ENCODE results near the gene HOMER1. TPM values are rescaled to one million over a fixed set of nuclear protein-coding genes. Genes with fewer than 3 reads are reported as not detected.

HOMER1 gene
- total RNA-seq, 1 donor from 2014 or later, result 20.5 TPM

DNA sequence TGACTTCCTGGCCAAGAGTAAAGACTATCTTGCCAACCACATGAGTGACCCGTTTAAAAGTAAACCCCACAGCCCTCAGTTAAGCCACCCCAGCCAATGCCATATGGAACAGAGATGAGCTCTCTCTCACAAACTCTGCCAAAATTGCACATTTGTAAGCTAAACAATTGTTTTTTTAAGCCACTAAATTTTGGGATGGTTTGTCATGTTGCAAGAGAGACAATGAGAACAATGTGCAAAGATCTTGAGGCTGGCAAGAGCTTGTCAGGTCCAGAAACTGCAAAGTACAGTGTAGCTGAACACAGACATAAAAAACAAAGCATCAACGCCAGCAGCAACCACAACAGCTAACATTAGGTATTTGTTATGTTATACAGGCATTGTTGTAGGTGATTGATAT lies 27.8 kb downstream of the HOMER1 start:
- TF ChIP-seq, protein P1, sequence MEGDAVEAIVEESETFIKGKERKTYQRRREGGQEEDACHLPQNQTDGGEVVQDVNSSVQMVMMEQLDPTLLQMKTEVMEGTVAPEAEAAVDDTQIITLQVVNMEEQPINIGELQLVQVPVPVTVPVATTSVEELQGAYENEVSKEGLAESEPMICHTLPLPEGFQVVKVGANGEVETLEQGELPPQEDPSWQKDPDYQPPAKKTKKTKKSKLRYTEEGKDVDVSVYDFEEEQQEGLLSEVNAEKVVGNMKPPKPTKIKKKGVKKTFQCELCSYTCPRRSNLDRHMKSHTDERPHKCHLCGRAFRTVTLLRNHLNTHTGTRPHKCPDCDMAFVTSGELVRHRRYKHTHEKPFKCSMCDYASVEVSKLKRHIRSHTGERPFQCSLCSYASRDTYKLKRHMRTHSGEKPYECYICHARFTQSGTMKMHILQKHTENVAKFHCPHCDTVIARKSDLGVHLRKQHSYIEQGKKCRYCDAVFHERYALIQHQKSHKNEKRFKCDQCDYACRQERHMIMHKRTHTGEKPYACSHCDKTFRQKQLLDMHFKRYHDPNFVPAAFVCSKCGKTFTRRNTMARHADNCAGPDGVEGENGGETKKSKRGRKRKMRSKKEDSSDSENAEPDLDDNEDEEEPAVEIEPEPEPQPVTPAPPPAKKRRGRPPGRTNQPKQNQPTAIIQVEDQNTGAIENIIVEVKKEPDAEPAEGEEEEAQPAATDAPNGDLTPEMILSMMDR (IDR thresholded peaks at IDR 0.05; ENCODE audit: insufficient read depth, low read length, severe bottlenecking), result no peak
- H3K4me3 ChIP-seq (ENCODE audit: low read depth, low read length), result no peak overlapping the region
- no peak for FAIRE-seq

DNA sequence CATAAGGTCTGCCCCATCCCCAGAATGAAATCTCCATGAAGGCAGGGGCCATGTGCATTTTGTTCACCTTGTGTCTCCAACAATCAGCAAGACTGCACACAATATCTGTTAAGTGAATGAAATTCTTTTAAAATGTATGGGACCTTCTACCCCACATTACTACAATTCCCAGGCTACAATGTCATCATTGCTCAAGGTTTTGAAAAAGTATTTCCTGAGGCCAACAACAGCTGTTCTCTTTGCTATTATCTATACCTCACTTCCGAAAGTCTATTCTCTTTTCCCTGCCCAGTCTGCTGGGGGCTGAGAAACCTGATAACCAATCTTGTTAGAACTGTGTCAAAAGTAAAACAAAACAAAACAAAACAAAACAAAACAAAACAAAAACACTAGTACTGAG lies 29.2 kb downstream of the HOMER1 start:
- no peak for FAIRE-seq
- H3K4me3 ChIP-seq (ENCODE audit: low read depth, low read length), result no peak overlapping the region
- TF ChIP-seq, protein P1 (IDR thresholded peaks at IDR 0.05; ENCODE audit: insufficient read depth, low read length, severe bottlenecking), result no peak
- no peaks in the 10 kb centered on the region for H3K36me3 ChIP-seq (ENCODE audit: control insufficient read depth, insufficient read depth, low read length)
- no peaks in the 10 kb centered on the region for H3K27me3 ChIP-seq (ENCODE audit: control insufficient read depth, insufficient read depth, low read length)
- no peak for DNase-seq (ENCODE audit: low read depth)

More for the DNA sequence above, 27.8 kb downstream of the HOMER1 start:
- Histone ChIP-seq H3K36me3 (ENCODE audit: control insufficient read depth, insufficient read depth, low read length) (no peaks in the 10 kb centered on the region), H3K27me3 (ENCODE audit: control insufficient read depth, insufficient read depth, low read length) (no peaks in the 10 kb centered on the region)
- DNase-seq (ENCODE audit: low read depth), result no peak

DNA sequence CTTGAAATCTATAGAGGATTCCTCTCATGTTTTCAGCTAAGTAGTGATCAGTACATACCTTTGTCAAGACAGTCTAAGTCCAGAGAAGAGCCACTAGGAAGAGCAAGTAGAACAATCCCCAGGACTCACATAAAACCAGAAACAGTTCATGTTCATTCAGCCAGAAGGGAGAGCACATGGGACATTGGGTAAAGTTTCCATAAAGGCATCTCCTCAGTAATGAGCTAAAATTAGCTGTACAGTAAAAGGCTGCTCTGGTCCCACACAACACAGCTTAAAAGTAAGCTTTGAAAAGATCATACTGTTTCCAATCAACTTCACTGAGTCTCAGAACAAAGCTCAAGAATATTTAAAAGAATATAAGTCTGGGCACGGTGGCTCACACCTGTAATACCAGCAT lies 32.4 kb downstream of the HOMER1 start:
- TF ChIP-seq, protein P1 (IDR thresholded peaks at IDR 0.05; ENCODE audit: insufficient read depth, low read length, severe bottlenecking), result no peak

DNA sequence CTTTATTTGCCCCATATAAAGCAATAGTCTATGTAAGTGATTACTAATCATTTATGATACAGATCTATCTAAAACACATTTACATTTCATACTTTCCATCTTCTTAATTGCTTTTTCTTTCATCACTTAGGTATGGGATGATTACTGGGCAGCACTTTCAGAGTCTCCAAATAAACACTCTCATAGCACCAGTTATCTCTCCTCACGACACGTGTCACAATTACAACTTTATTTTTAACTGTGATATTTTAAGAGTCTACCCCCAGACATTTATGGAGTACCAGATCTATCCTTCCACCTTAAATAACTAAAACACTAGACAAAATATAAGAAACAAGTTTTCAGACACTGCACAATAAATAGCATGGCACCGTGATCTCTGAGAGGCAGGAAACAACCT lies 32.9 kb downstream of the HOMER1 start:
- no peak overlapping the region for H3K4me3 ChIP-seq (ENCODE audit: low read depth, low read length)
- TF ChIP-seq, protein P1 (IDR thresholded peaks at IDR 0.05; ENCODE audit: insufficient read depth, low read length, severe bottlenecking), result no peak
- no peaks in the 10 kb centered on the region for H3K27me3 ChIP-seq (ENCODE audit: control insufficient read depth, insufficient read depth, low read length)
- no peak for DNase-seq (ENCODE audit: low read depth)
- no peak for FAIRE-seq
- no peaks in the 10 kb centered on the region for H3K36me3 ChIP-seq (ENCODE audit: control insufficient read depth, insufficient read depth, low read length)

More for the DNA sequence above, 32.4 kb downstream of the HOMER1 start:
- FAIRE-seq, result no peak
- Histone ChIP-seq H3K36me3 (ENCODE audit: control insufficient read depth, insufficient read depth, low read length) (no peaks in the 10 kb centered on the region), H3K27me3 (ENCODE audit: control insufficient read depth, insufficient read depth, low read length) (no peaks in the 10 kb centered on the region), H3K4me3 (ENCODE audit: low read depth, low read length) (no peak overlapping the region)
- DNase-seq (ENCODE audit: low read depth), result no peak

DNA sequence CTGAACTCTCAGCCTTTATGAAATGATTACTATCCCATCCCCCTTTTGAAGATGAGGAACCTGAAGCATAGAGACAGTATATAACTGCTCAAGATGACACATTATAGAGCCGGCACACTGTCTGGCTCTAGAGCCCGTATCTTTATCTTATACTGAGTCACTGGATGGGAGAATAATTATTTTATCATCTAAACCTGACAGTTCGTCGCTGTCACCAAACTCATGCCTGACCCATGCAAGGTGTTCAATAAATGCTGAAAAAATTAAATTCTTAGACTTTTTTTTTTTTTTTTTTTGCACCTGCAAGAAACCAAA lies 38.8 kb downstream of the HOMER1 start:
- no peak overlapping the region for H3K4me3 ChIP-seq (ENCODE audit: low read depth, low read length)
- no peaks in the 10 kb centered on the region for H3K27me3 ChIP-seq (ENCODE audit: control insufficient read depth, insufficient read depth, low read length)
- TF ChIP-seq, protein P1 (IDR thresholded peaks at IDR 0.05; ENCODE audit: insufficient read depth, low read length, severe bottlenecking), result no peak
- FAIRE-seq, result no peak
- no peaks in the 10 kb centered on the region for H3K36me3 ChIP-seq (ENCODE audit: control insufficient read depth, insufficient read depth, low read length)
- no peak for DNase-seq (ENCODE audit: low read depth)

DNA sequence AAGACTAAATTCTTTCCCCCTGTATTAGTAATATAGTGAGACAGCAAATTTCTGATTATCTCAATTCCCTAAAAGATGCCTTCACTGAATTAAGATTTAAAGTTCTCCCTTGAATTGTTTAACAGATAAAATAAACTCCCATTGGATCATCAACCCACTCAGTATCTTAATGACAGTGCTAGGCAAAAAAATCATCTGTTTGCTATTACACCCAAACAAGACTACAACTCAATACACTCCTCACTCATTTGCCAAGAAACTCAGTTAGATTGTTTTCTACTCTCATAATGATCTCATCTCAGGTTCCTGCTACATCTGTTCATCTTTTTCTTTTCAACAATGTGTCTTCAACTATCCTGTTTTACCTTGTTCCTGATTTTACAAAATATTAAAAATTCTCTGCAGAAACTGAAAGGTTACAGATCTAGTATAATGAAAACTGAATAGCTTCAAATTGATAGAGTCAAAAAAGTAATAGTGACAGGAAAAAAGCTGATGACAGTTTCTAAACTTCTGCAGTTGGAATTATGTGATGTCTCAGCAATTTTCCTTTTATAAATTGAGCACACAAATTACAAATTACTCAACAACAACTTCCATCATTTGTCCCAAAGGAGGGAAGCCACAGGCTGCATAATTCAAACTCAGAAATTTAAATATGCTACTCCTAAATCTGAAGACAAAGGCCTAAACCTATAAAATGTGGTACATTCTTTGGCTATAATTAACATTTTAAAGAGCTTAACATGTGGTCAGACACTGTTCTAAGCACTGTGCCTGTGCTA lies 39.4 kb downstream of the HOMER1 start:
- H3K36me3 ChIP-seq (ENCODE audit: control insufficient read depth, insufficient read depth, low read length), result no peaks in the 10 kb centered on the region
- FAIRE-seq, result no peak
- TF ChIP-seq, protein P1 (IDR thresholded peaks at IDR 0.05; ENCODE audit: insufficient read depth, low read length, severe bottlenecking), result no peak
- no peak overlapping the region for H3K4me3 ChIP-seq (ENCODE audit: low read depth, low read length)
- no peak for DNase-seq (ENCODE audit: low read depth)
- H3K27me3 ChIP-seq (ENCODE audit: control insufficient read depth, insufficient read depth, low read length), result no peaks in the 10 kb centered on the region
